GM23338 (cell line): ENCODE measurements around the gene GLIS2.

ENCODE experiments used
- CREB1 ChIP-seq: fragments of 250-450 bp; sonication (Bioruptor Pico); IDR thresholded peaks from 2 replicates; pipeline ENCODE4 v1.5.0; 2020; ENCODE audit warnings: low read depth, mild to moderate bottlenecking, moderate library complexity
- ETS1 ChIP-seq: IDR thresholded peaks from 2 replicates; pipeline ENCODE4 v1.6.1; 2016; ENCODE audit warnings: antibody characterized with exemption
- EZH2 ChIP-seq: fragments of 200-600 bp; sonication (generic); IDR thresholded peaks from one replicate; pipeline ENCODE4 v1.8.0; 2017; ENCODE audit warnings: antibody characterized with exemption, mild to moderate bottlenecking, low read depth; ENCODE audit not compliant: unreplicated experiment
- EZH2phosphoT487 ChIP-seq: fragments of 200-600 bp; sonication (generic); IDR thresholded peaks from one replicate; pipeline ENCODE4 v1.8.1; 2018; ENCODE audit warnings: antibody characterized with exemption; ENCODE audit not compliant: unreplicated experiment
- JUNB ChIP-seq: IDR thresholded peaks from one replicate; pipeline ENCODE4 v1.6.1; 2016; ENCODE audit warnings: antibody characterized with exemption; ENCODE audit not compliant: unreplicated experiment
- NANOG ChIP-seq: IDR thresholded peaks from 2 replicates; pipeline ENCODE4 v1.6.1; 2016; ENCODE audit warnings: antibody characterized with exemption, borderline replicate concordance
- POLR2AphosphoS5 ChIP-seq: IDR thresholded peaks from 2 replicates; pipeline ENCODE4 v1.6.1; 2016; ENCODE audit warnings: antibody characterized with exemption, low read depth
- STAT1 ChIP-seq: IDR thresholded peaks from one replicate; pipeline ENCODE4 v1.6.1; 2016; ENCODE audit warnings: antibody characterized with exemption; ENCODE audit not compliant: unreplicated experiment
- ZNF114 ChIP-seq: fragments of 250-450 bp; sonication (Bioruptor Pico); IDR thresholded peaks from 2 replicates; pipeline ENCODE4 v1.5.0; 2020; ENCODE audit warnings: mild to moderate bottlenecking, moderate library complexity
- ZNF331 ChIP-seq: fragments of 250-450 bp; sonication (Bioruptor Pico); IDR thresholded peaks from 2 replicates; pipeline ENCODE4 v1.5.0; 2020; ENCODE audit warnings: low read depth, mild to moderate bottlenecking, moderate library complexity
- TF ChIP-seq, protein P1 (sequence below), 2 experiments: fragments of 200-600 bp in 1 of 2; sonication (generic) in 1 of 2; conservative IDR thresholded peaks; 2 replicates each; pipeline versions ENCODE4 v1.5.1 to v1.6.1; 2016 to 2017; ENCODE audit warnings: antibody characterized with exemption in 2 of 2, low read depth in 2 of 2, mild to moderate bottlenecking in 2 of 2, moderate library complexity in 1 of 2
- TF ChIP-seq, protein P2 (sequence below): IDR thresholded peaks from one replicate; pipeline ENCODE4 v1.6.1; 2018; ENCODE audit warnings: antibody characterized with exemption; ENCODE audit not compliant: unreplicated experiment

DNA sequence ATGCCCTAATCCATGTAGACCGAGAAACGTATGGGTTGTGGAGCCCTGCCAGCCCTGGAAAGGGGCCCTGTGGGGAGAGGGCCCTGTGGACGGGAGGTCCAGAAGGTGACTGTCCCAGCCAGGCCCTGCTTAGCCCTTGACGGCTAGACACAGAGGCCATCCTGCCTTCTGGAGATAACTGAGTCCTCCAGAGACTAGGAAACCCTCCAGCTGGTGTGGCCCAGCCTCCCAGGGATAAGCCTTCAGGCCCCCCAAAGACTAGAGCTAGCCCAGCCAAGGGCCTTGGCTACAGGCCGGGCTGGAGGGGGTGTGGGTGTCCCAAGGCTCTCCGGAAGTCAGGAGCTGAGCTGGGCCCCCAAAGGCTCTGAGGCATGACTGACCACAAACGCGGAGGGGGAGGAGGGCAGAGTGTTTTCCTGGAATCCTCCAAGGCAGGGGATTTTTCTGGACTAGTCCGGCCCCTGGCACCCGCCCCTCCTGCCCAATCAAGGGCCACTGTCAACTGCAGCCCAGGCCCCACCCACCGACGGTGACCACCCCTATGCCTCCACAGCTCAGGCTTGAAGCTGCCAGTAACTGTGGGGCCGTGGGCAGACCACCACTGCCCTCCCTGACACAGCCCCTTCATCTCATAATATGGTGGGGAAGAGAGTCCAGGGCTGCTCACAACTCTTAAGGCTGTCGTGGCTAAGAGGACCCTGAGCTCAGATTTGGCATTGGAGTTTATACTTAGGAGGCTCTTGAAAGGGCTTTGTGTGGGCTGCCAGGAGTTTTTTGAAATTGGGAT is 54.9 kb downstream of the GLIS2 start:
- TF ChIP-seq, protein P1, sequence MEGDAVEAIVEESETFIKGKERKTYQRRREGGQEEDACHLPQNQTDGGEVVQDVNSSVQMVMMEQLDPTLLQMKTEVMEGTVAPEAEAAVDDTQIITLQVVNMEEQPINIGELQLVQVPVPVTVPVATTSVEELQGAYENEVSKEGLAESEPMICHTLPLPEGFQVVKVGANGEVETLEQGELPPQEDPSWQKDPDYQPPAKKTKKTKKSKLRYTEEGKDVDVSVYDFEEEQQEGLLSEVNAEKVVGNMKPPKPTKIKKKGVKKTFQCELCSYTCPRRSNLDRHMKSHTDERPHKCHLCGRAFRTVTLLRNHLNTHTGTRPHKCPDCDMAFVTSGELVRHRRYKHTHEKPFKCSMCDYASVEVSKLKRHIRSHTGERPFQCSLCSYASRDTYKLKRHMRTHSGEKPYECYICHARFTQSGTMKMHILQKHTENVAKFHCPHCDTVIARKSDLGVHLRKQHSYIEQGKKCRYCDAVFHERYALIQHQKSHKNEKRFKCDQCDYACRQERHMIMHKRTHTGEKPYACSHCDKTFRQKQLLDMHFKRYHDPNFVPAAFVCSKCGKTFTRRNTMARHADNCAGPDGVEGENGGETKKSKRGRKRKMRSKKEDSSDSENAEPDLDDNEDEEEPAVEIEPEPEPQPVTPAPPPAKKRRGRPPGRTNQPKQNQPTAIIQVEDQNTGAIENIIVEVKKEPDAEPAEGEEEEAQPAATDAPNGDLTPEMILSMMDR (conservative IDR thresholded peaks at IDR 0.05; ENCODE audit: low read depth in 2 of 2): no peak
- TF ChIP-seq, protein P2, sequence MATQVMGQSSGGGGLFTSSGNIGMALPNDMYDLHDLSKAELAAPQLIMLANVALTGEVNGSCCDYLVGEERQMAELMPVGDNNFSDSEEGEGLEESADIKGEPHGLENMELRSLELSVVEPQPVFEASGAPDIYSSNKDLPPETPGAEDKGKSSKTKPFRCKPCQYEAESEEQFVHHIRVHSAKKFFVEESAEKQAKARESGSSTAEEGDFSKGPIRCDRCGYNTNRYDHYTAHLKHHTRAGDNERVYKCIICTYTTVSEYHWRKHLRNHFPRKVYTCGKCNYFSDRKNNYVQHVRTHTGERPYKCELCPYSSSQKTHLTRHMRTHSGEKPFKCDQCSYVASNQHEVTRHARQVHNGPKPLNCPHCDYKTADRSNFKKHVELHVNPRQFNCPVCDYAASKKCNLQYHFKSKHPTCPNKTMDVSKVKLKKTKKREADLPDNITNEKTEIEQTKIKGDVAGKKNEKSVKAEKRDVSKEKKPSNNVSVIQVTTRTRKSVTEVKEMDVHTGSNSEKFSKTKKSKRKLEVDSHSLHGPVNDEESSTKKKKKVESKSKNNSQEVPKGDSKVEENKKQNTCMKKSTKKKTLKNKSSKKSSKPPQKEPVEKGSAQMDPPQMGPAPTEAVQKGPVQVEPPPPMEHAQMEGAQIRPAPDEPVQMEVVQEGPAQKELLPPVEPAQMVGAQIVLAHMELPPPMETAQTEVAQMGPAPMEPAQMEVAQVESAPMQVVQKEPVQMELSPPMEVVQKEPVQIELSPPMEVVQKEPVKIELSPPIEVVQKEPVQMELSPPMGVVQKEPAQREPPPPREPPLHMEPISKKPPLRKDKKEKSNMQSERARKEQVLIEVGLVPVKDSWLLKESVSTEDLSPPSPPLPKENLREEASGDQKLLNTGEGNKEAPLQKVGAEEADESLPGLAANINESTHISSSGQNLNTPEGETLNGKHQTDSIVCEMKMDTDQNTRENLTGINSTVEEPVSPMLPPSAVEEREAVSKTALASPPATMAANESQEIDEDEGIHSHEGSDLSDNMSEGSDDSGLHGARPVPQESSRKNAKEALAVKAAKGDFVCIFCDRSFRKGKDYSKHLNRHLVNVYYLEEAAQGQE: no peak
- TF ChIP-seq EZH2 (no peak), POLR2AphosphoS5 (no peak), JUNB (no peak), ETS1 (no peak), STAT1 (no peak), CREB1 (CRISPR knock-in tag) (no peak), EZH2phosphoT487 (no peak), NANOG (no peak), ZNF114 (CRISPR knock-in tag) (no peak), ZNF331 (CRISPR knock-in tag) (no peak)
